DND-41 (cell line): ENCODE measurements around the gene TAS2R39.

Experiments used
- ATAC-seq: fragments of 200-7000 bp; cut with Tn5 transposase; 3 replicates; pipeline ENCODE4 v1.9.1; 2021; ENCODE audit warnings: low read depth; ENCODE audit not compliant: insufficient read depth
- DNase-seq: peaks from one replicate; pipeline ENCODE4 v3.0.0-alpha.2; 2020
- H2AFZ ChIP-seq: 2 replicates; pipeline ENCODE4 v1.6.0; 2012; ENCODE audit warnings: low read depth, low read length
- H3K27ac ChIP-seq: 2 replicates; pipeline ENCODE4 v1.5.1; 2012; ENCODE audit warnings: low read length, inconsistent platforms
- H3K27me3 ChIP-seq: fragments of 200-600 bp; sonication (generic); 2 replicates; pipeline ENCODE4 v1.6.0; 2012; ENCODE audit warnings: low read length, mild to moderate bottlenecking, inconsistent platforms; ENCODE audit not compliant: insufficient read depth, poor library complexity
- H3K36me3 ChIP-seq: 2 replicates; pipeline ENCODE4 v1.5.1; 2012; ENCODE audit warnings: low read length, inconsistent platforms; ENCODE audit not compliant: insufficient read depth
- H3K4me1 ChIP-seq: 2 replicates; pipeline ENCODE4 v1.5.1; 2012; ENCODE audit warnings: mild to moderate bottlenecking, low read length; ENCODE audit not compliant: insufficient read depth
- H3K4me2 ChIP-seq: 2 replicates; pipeline ENCODE4 v1.6.0; 2012; ENCODE audit warnings: mild to moderate bottlenecking, moderate library complexity, low read length, inconsistent platforms; ENCODE audit not compliant: insufficient read depth
- H3K4me3 ChIP-seq, 2 experiments: fragments of 200-600 bp in 1 of 2; shearing (Covaris generic) in 1 of 2; 2 replicates each; pipeline ENCODE4 v1.5.1; 2012 to 2016; ENCODE audit warnings: inconsistent platforms in 2 of 2, low read length in 2 of 2, mild to moderate bottlenecking in 2 of 2, low read depth in 1 of 2, moderate library complexity in 1 of 2
- H3K79me2 ChIP-seq: 2 replicates; pipeline ENCODE4 v1.6.0; 2012; ENCODE audit warnings: low read length, inconsistent platforms; ENCODE audit not compliant: insufficient read depth
- H3K9ac ChIP-seq: 2 replicates; pipeline ENCODE4 v1.6.0; 2012; ENCODE audit warnings: low read depth, mild to moderate bottlenecking, inconsistent platforms, low read length, moderate library complexity
- H3K9me3 ChIP-seq: 2 replicates; pipeline ENCODE4 v1.5.1; 2012; ENCODE audit warnings: low read length, moderate library complexity, mild to moderate bottlenecking, inconsistent platforms; ENCODE audit not compliant: insufficient read depth, severe bottlenecking
- H4K20me1 ChIP-seq: 2 replicates; pipeline ENCODE4 v1.6.0; 2012; ENCODE audit warnings: low read length; ENCODE audit not compliant: insufficient read depth
- CTCF ChIP-seq: IDR thresholded peaks from 2 replicates; pipeline ENCODE4 v1.5.1; 2012; ENCODE audit warnings: borderline replicate concordance, low read length, moderate library complexity, mild to moderate bottlenecking; ENCODE audit not compliant: poor library complexity, severe bottlenecking; ENCODE audit errors: extremely low read depth
- EZH2 ChIP-seq: IDR thresholded peaks from 3 replicates; pipeline ENCODE4 v1.6.1; 2012; ENCODE audit warnings: borderline replicate concordance, low read depth, mild to moderate bottlenecking, moderate library complexity, low read length, inconsistent platforms; ENCODE audit not compliant: severe bottlenecking

The TAS2R39 gene

GRCh38 chr7:143214789-143215679 is 31.8 kb downstream of the TAS2R39 start:
- Histone ChIP-seq H2AFZ (no peak overlapping the region), H3K27ac (peak overlapping the region; percentile 61), H3K4me3 (no peak overlapping the region), H3K4me2 (no peak overlapping the region), H3K4me1 (peaks cover 19% of the 10 kb centered on the region), H3K36me3 (no peaks in the 10 kb centered on the region), H4K20me1 (no peaks in the 10 kb centered on the region), H3K9ac (peak overlapping the region; percentile 11; the same call in 1 of the 2 replicates), H3K9me3 (no peaks in the 10 kb centered on the region), H3K27me3 (no peaks in the 10 kb centered on the region), H3K79me2 (no peaks in the 10 kb centered on the region)
- peak; percentile 93 for ATAC-seq
- DNase-seq, result peak; percentile 78
- TF ChIP-seq EZH2 (no peak), CTCF (peak; percentile 100)

- no peak overlapping the region for H3K27ac ChIP-seq
- no peaks in the 10 kb centered on the region for H3K36me3 ChIP-seq
- no peaks in the 10 kb centered on the region for H3K9me3 ChIP-seq
- no peak for DNase-seq
- H3K27me3 ChIP-seq, result no peaks in the 10 kb centered on the region
- no peak for ATAC-seq
- no peak overlapping the region for H3K4me3 ChIP-seq
- no peak overlapping the region for H3K9ac ChIP-seq
- H3K4me2 ChIP-seq, result no peak overlapping the region
- H2AFZ ChIP-seq, result no peak overlapping the region
- H3K79me2 ChIP-seq, result no peaks in the 10 kb centered on the region
- peaks cover 19% of the 10 kb centered on the region for H3K4me1 ChIP-seq
- TF ChIP-seq CTCF, result no peak
- TF ChIP-seq EZH2, result no peak
- no peaks in the 10 kb centered on the region for H4K20me1 ChIP-seq
Observed at GRCh38 chr7:143216151-143216550, 32.9 kb downstream of the TAS2R39 start.

DNA sequence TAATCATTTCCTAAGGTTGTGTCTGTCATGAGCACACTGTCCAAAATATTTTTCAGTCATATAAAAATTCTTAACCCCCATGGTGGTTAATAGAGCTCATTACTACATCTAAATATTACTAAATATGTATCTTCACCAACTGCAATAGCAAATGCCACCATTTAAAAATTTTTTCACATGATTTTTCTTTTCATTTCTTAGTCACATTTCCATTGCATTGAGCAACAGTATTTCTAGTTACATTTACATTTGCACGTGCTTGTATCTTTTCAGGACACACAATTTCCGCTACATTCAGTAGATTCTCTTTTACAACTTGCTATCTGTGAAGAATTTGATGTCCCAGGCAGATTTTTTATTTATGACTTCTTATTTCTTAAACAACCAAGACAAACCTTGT is 33.5 kb downstream of the TAS2R39 start:
- Histone ChIP-seq H3K9me3 (no peaks in the 10 kb centered on the region), H3K4me3 (no peak overlapping the region), H3K27me3 (no peaks in the 10 kb centered on the region), H3K27ac (no peak overlapping the region), H3K4me2 (no peak overlapping the region), H2AFZ (no peak overlapping the region), H3K79me2 (no peaks in the 10 kb centered on the region), H4K20me1 (no peaks in the 10 kb centered on the region), H3K9ac (no peak overlapping the region), H3K36me3 (no peaks in the 10 kb centered on the region), H3K4me1 (peaks cover 19% of the 10 kb centered on the region)
- no peak for DNase-seq
- TF ChIP-seq EZH2 (no peak), CTCF (no peak)
- no peak for ATAC-seq
